Left lobe of liver (tissue), 2 donors: Measurements from ENCODE around the gene GOLGA8R. TPM values are rescaled to one million over a fixed set of nuclear protein-coding genes. Genes with fewer than 3 reads are reported as not detected.
"Not testable (repeated sequence)": the region's sequence is repeated elsewhere in the genome, so short reads cannot be mapped to it uniquely, and the experiment has no call there.

Experiments
- ATAC-seq: fragments of 200-7000 bp; cut with Tn5 transposase; one replicate; pipeline ENCODE4 v1.9.1; 2020; ENCODE audit warnings: mild to moderate bottlenecking, moderate library complexity
- DNase-seq: peaks from one replicate; pipeline ENCODE4 v3.0.0-alpha.2; 2020; ENCODE audit warnings: low spot score
- total RNA-seq: library from RNA; stranded (reverse); gene quantifications from one replicate; pipeline ENCODE4 v1.2.1, GENCODE V29; 2021
- donor health status: DM: no; HTN: no; CAD: no; lungs with moderate emphysema.
- donor health status: DM: no; HTN: yes; CAD: no.

Gene GOLGA8R
- total RNA-seq, 1 donor from 2014 or later = 3.9 TPM

DNA sequence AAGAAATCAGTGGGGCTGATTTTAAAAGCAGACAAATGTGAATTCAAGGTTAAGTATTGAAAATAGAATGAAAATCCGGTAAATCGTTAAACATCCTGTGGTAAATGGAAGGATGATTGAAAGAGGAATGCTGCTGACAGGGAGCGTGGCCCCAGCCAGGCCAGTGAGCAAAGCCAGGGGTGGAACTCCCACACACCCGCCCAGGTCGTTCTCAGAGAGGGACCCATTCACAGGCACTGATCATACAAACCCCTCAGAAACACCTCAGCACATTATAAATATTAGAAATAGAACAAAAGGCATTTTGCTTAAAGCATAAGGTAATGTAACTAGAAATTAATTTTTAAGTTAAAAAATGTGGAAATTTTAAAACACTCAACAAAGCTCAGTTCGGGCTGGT is 59.0 kb downstream of the GOLGA8R start:
- DNase-seq, ATAC-seq: not testable (repeated sequence)

Other genes with a start within 250 kb of the GOLGA8R start
- gene CHRFAM7A, start 20.7 kb downstream of the GOLGA8R start, total RNA-seq = 0.38 TPM
- 0.53 TPM for gene GOLGA8Q, start 137.8 kb upstream of the GOLGA8R start, total RNA-seq
- gene GOLGA8H, start 189.8 kb upstream of the GOLGA8R start, total RNA-seq = 0.15 TPM